Right lobe of liver (tissue), 4 donors: ENCODE measurements around the gene LMNTD2.

ENCODE experiments used
- POLR2A ChIP-seq: fragments of 450-650 bp; IDR thresholded peaks from one replicate; pipeline ENCODE4 v1.6.1; 2017; ENCODE audit warnings: antibody characterized with exemption, mild to moderate bottlenecking
- TF ChIP-seq, protein P1 (sequence below), 4 donors: fragments of 200-600 bp in 3 of 4; fragments of 450-650 bp in 1 of 4; IDR thresholded peaks; one replicate each; pipeline versions ENCODE4 v1.5.1 to v1.8.0; 2016 to 2022; ENCODE audit warnings: antibody characterized with exemption in 4 of 4, mild to moderate bottlenecking in 2 of 4
- donor health status: DM: no; HTN: no; CAD: no.
- donor health status: DM: no; HTN: no; CAD: no.
- donor health status: DM: no; HTN: yes; CAD: no.

DNA sequence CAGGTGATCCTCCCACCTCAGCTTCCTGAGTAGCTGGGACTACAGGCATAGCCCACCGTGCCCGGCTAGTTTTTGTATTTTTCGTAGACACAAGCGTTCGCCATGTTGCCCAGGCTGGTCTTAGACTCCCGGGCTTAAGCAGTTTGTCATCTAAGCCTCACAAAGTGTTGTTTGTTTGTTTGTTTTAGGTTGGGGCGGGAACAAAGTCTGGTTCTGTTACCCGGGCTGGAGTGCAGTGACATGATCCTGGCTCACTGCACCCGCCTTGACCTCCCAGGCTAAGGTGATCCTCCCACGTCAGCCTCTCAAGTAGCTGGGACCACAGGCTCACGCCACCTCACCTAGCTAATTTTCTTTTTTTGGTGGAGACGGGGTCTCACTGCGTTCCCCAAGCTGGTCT, 42.6 kb upstream of the LMNTD2 start:
- TF ChIP-seq POLR2A = no peak
- TF ChIP-seq, protein P1, sequence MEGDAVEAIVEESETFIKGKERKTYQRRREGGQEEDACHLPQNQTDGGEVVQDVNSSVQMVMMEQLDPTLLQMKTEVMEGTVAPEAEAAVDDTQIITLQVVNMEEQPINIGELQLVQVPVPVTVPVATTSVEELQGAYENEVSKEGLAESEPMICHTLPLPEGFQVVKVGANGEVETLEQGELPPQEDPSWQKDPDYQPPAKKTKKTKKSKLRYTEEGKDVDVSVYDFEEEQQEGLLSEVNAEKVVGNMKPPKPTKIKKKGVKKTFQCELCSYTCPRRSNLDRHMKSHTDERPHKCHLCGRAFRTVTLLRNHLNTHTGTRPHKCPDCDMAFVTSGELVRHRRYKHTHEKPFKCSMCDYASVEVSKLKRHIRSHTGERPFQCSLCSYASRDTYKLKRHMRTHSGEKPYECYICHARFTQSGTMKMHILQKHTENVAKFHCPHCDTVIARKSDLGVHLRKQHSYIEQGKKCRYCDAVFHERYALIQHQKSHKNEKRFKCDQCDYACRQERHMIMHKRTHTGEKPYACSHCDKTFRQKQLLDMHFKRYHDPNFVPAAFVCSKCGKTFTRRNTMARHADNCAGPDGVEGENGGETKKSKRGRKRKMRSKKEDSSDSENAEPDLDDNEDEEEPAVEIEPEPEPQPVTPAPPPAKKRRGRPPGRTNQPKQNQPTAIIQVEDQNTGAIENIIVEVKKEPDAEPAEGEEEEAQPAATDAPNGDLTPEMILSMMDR (IDR thresholded peaks at IDR 0.05) = no peak
